HG02943 (cell line): ENCODE results near the gene C1orf210.

Experiments
- ATAC-seq: cut with Tn5 transposase; IDR thresholded peaks from one replicate; pipeline ENCODE4 v1.9.1; 2021; ENCODE audit warnings: mild to moderate bottlenecking, low read depth, moderate library complexity; ENCODE audit not compliant: unreplicated experiment

The C1orf210 gene

GRCh38 chr1:43296207-43296606 is 10.8 kb upstream of the C1orf210 start:
- no peak for ATAC-seq

- no peak for ATAC-seq
These were observed 9.4 kb upstream of the C1orf210 start for GRCh38 chr1:43294761-43295160.

GRCh38 chr1:43293896-43294760 is 8.7 kb upstream of the C1orf210 start:
- no peak for ATAC-seq

GRCh38 chr1:43293176-43293575 is 7.8 kb upstream of the C1orf210 start:
- no peak for ATAC-seq

- ATAC-seq, result no peak
These were observed 7.3 kb upstream of the C1orf210 start for GRCh38 chr1:43292679-43293078.

- no peak for ATAC-seq
These were observed 6.8 kb upstream of the C1orf210 start for GRCh38 chr1:43292216-43292615.

GRCh38 chr1:43288785-43289706 is 3.7 kb upstream of the C1orf210 start:
- ATAC-seq, result no peak

- no peak for ATAC-seq
These were observed 2.8 kb upstream of the C1orf210 start for GRCh38 chr1:43288058-43288784.

- ATAC-seq, result no peak
These were observed 1.2 kb upstream of the C1orf210 start for GRCh38 chr1:43286533-43286932.

- ATAC-seq, result no peak
These were observed 734 bp upstream of the C1orf210 start for GRCh38 chr1:43286115-43286514.

GRCh38 chr1:43284546-43285110 is 753 bp downstream of the C1orf210 start:
- no peak for ATAC-seq

GRCh38 chr1:43284065-43284464 is 1.3 kb downstream of the C1orf210 start:
- ATAC-seq, result no peak

- no peak for ATAC-seq
These were observed 2.9 kb downstream of the C1orf210 start for GRCh38 chr1:43282220-43283195.

- ATAC-seq, result no peak
These were observed 4.7 kb downstream of the C1orf210 start for GRCh38 chr1:43280692-43281091.

GRCh38 chr1:43279666-43280065 is 5.7 kb downstream of the C1orf210 start:
- no peak for ATAC-seq

GRCh38 chr1:43279161-43279560 is 6.2 kb downstream of the C1orf210 start:
- ATAC-seq, result no peak

GRCh38 chr1:43277116-43277876 is 8.1 kb downstream of the C1orf210 start:
- no peak for ATAC-seq

- no peak for ATAC-seq
These were observed 8.7 kb downstream of the C1orf210 start for GRCh38 chr1:43276673-43277072.
